ENCODE results near the gene FMO1. TPM values are rescaled to one million over a fixed set of nuclear protein-coding genes. Genes with fewer than 3 reads are reported as not detected.

The FMO1 gene
- total and polyA plus RNA-seq, 9 donors: 3.8 to 32.2 (median 5.8) TPM; not detected in 1

DNA sequence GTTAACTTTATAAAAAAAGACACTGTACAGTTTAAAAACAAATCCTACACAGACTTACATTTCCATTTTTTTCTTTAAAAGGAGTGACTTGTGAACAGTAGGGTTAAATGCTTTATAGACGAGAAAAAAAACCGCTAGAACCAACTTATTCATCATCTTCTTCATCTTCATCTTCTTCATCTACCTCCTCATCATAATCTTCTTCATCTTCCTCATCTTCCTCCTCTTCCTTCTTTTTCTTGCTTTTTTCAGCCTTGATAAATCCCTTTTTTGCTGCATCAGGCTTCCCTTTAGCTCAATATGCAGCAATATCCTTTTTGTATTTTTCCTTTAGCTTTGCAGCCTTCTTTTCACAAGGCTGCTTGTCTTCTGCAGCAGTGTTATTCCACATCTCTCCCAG, 22.5 kb downstream of the FMO1 start:
- H3K36me3 ChIP-seq: no peaks in the 10 kb centered on the region
- intact Hi-C loops (cut with DNase I): no loop called here
- WGBS, 3 donors: 95 to 98% (median 97%) methylated on average over 2 of the region's 2 CpGs
- H3K27me3 ChIP-seq: no peaks in the 10 kb centered on the region
- no peak overlapping the region for H3K4me3 ChIP-seq
- TF ChIP-seq POLR2A (IDR thresholded peaks at IDR 0.05): no peak
- TF ChIP-seq, protein P1, sequence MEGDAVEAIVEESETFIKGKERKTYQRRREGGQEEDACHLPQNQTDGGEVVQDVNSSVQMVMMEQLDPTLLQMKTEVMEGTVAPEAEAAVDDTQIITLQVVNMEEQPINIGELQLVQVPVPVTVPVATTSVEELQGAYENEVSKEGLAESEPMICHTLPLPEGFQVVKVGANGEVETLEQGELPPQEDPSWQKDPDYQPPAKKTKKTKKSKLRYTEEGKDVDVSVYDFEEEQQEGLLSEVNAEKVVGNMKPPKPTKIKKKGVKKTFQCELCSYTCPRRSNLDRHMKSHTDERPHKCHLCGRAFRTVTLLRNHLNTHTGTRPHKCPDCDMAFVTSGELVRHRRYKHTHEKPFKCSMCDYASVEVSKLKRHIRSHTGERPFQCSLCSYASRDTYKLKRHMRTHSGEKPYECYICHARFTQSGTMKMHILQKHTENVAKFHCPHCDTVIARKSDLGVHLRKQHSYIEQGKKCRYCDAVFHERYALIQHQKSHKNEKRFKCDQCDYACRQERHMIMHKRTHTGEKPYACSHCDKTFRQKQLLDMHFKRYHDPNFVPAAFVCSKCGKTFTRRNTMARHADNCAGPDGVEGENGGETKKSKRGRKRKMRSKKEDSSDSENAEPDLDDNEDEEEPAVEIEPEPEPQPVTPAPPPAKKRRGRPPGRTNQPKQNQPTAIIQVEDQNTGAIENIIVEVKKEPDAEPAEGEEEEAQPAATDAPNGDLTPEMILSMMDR (IDR thresholded peaks at IDR 0.05): no peak
- no peak for TF ChIP-seq EP300 (IDR thresholded peaks at IDR 0.05)
- H3K9me3 ChIP-seq: no peaks in the 10 kb centered on the region
- no peak overlapping the region for H3K27ac ChIP-seq
- no peak for DNase-seq
- peaks cover 8% of the 10 kb centered on the region for H3K4me1 ChIP-seq (ENCODE audit: insufficient read depth)

DNA sequence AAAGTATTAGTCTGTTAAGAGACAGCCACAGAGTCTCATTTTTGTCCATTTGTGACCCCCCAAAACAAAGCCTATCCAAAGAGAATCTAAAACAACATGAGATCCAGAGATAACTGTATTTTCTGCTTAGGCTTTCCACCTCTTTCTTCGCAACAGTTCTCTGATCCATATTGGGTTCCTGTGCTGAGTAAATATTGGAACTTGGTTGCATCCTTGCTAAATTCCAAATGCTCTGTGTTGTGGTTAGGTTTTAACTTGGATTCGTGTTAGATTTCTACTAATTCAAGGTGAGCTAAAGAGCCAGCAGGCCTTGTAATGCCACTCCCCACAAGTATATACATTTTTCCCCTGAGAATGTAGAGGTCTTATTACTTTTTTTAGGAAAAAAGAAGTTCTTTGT, 29.2 kb downstream of the FMO1 start:
- DNase-seq: no peak
- TF ChIP-seq EP300 (IDR thresholded peaks at IDR 0.05) (no peak), POLR2A (IDR thresholded peaks at IDR 0.05) (no peak)
- TF ChIP-seq, protein P1 (IDR thresholded peaks at IDR 0.05): no peak
- Histone ChIP-seq H3K4me1 (ENCODE audit: insufficient read depth) (no peaks in the 10 kb centered on the region), H3K4me3 (no peak overlapping the region), H3K27me3 (no peaks in the 10 kb centered on the region), H3K36me3 (no peaks in the 10 kb centered on the region), H3K9me3 (no peaks in the 10 kb centered on the region), H3K27ac (no peak overlapping the region)
- intact Hi-C loops (cut with DNase I): no loop called here
- 74 to 78% (median 76%) methylated on average over 2 of the region's 2 CpGs for WGBS, 3 donors

DNA sequence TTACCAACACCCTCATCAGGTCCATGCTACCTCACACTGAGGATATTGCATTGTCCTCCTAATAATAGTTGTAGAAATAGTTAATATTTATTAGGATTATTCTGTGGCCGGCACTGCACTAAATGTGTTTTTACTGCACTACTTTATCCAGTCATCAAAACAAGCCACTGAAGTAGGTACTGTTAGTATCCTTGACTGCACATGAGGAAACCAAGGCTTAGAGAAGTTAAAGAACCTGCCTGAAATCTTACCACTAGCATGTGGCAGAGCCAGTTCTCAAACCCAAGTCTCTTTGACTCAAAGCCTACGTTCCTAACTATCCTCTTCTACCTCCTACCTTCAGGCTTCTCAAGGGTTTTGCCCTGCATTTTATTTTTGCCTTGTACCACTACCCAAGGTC, 30.9 kb downstream of the FMO1 start:
- H3K27me3 ChIP-seq: no peaks in the 10 kb centered on the region
- no peaks in the 10 kb centered on the region for H3K4me1 ChIP-seq (ENCODE audit: insufficient read depth)
- intact Hi-C loops (cut with DNase I): no loop called here
- 86 to 93% (median 90%) methylated on average over 2 of the region's 2 CpGs for WGBS, 3 donors
- H3K36me3 ChIP-seq: no peaks in the 10 kb centered on the region
- no peaks in the 10 kb centered on the region for H3K9me3 ChIP-seq
- no peak overlapping the region for H3K27ac ChIP-seq
- no peak overlapping the region for H3K4me3 ChIP-seq
- no peak for DNase-seq
- no peak for TF ChIP-seq EP300 (IDR thresholded peaks at IDR 0.05)
- TF ChIP-seq POLR2A (IDR thresholded peaks at IDR 0.05): no peak
- TF ChIP-seq, protein P1 (IDR thresholded peaks at IDR 0.05): no peak

DNA sequence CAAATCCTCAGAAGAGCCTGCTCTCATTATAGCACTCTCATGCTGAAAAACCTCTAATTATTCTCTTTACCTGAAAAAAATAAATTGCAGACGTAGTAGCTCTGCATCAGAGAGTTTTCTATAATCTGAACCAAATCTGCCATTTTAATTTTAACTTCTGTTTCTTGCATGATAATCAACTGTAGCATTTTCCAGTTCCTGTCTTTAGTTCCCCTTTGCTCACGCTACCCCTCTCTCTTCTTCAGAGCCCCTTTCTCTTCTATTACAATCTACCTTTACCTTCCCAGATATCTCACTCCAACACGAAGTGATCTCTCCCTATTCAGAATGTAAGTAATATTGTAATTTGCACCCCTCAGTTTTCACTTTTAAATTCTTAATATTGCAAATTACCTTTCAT, 31.4 kb downstream of the FMO1 start:
- no peak for DNase-seq
- Histone ChIP-seq H3K27me3 (no peaks in the 10 kb centered on the region), H3K9me3 (no peaks in the 10 kb centered on the region), H3K27ac (no peak overlapping the region), H3K36me3 (no peaks in the 10 kb centered on the region), H3K4me3 (no peak overlapping the region), H3K4me1 (ENCODE audit: insufficient read depth) (no peaks in the 10 kb centered on the region)
- 81 to 85% (median 84%) methylated on average over 3 of the region's 3 CpGs for WGBS, 3 donors
- intact Hi-C loops (cut with DNase I): no loop called here
- TF ChIP-seq POLR2A (IDR thresholded peaks at IDR 0.05): no peak
- TF ChIP-seq, protein P1 (IDR thresholded peaks at IDR 0.05): no peak
- no peak for TF ChIP-seq EP300 (IDR thresholded peaks at IDR 0.05)

GRCh38 chr1:171280599-171280998, 32.3 kb downstream of the FMO1 start:
- intact Hi-C loops (cut with DNase I): no loop called here

More at GRCh38 chr1:171280599-171280998, 32.3 kb downstream of the FMO1 start:
- WGBS, 3 donors: 86 to 94% (median 92%) methylated on average over 7 of the region's 7 CpGs
- TF ChIP-seq POLR2A (IDR thresholded peaks at IDR 0.05): no peak
- TF ChIP-seq, protein P1 (IDR thresholded peaks at IDR 0.05): no peak
- TF ChIP-seq EP300 (IDR thresholded peaks at IDR 0.05): no peak
- no peaks in the 10 kb centered on the region for H3K4me1 ChIP-seq (ENCODE audit: insufficient read depth)
- DNase-seq: no peak
- H3K9me3 ChIP-seq: no peaks in the 10 kb centered on the region
- no peaks in the 10 kb centered on the region for H3K27me3 ChIP-seq
- H3K36me3 ChIP-seq: no peaks in the 10 kb centered on the region
- H3K27ac ChIP-seq: no peak overlapping the region
- no peak overlapping the region for H3K4me3 ChIP-seq

Data from ovary (tissue), 9 donors.